GM12878 (cell line): Measurements from ENCODE around the gene LNX2. TPM values are rescaled to one million over a fixed set of nuclear protein-coding genes. Genes with fewer than 3 reads are reported as not detected.

Source experiments
- ATAC-seq: fragments of 200-7000 bp; cut with Tn5 transposase; 3 replicates; pipeline ENCODE4 v1.9.1; 2020; ENCODE audit warnings: mild to moderate bottlenecking, moderate library complexity
- BruUV-seq: library from RNA; stranded (reverse); fragments of 400-500 nt; replicated peaks from 2 replicates; lab custom pipeline; 2021; lab: Mats Ljungman, UMichigan
- CTCF ChIA-PET: fragments of 300-600 bp; sonication (Branson Sonifier 250); formaldehyde crosslinking; extraction: SDS; loops from one replicate; lab custom pipeline; 2021; ENCODE audit warnings: inconsistent platforms; lab: Yijun Ruan, JAX
- POLR2A ChIA-PET: fragments of 350-600 bp; formaldehyde crosslinking; extraction: SDS; loops from one replicate; lab custom pipeline; 2021; ENCODE audit warnings: inconsistent platforms; lab: Charles Lee
- RAD21 ChIA-PET: fragments of 300-600 bp; sonication (Branson Sonifier 250); formaldehyde crosslinking; loops from one replicate; lab custom pipeline; 2023; ENCODE audit warnings: antibody characterized with exemption; ENCODE audit not compliant: unreplicated experiment; lab: Charles Lee
- SMC1A ChIA-PET: fragments of 300-600 bp; sonication (Branson Sonifier 250); formaldehyde crosslinking; loops from one replicate; lab custom pipeline; 2023; ENCODE audit not compliant: unreplicated experiment, uncharacterized antibody; lab: Charles Lee
- DNase-seq: peaks from one replicate; pipeline ENCODE4 v3.0.0-alpha.2; 2011; ENCODE audit warnings: low read depth, low spot score
- FAIRE-seq: peaks from 3 replicates; lab custom pipeline; 2011; peaks lifted over from hg19 to GRCh38; lab: Jason Lieb, UNC
- H2AFZ ChIP-seq: 2 replicates; pipeline ENCODE4 v1.6.0; 2011; ENCODE audit warnings: low read depth, low read length, control low read depth; ENCODE audit not compliant: control insufficient read depth
- H3K27ac ChIP-seq: 2 replicates; pipeline ENCODE4 v1.5.1; 2011; ENCODE audit warnings: control low read depth; ENCODE audit not compliant: control insufficient read depth, insufficient read depth
- H3K27me3 ChIP-seq, 2 experiments: replicated peaks in 1 of 2; 2 replicates each; pipeline versions ENCODE4 v1.6.0 to v1.6.1; 2011; ENCODE audit warnings: low read length in 1 of 2; ENCODE audit not compliant: control insufficient read depth in 2 of 2, insufficient read depth in 2 of 2
- H3K36me3 ChIP-seq, 2 experiments: 2 replicates each; pipeline ENCODE4 v1.5.1; 2011; ENCODE audit warnings: low read length in 1 of 2; ENCODE audit not compliant: control insufficient read depth in 2 of 2, insufficient read depth in 2 of 2
- H3K4me1 ChIP-seq: 2 replicates; pipeline ENCODE4 v1.6.1; 2011; ENCODE audit warnings: mild to moderate bottlenecking, low read length, moderate library complexity, mixed read lengths; ENCODE audit not compliant: control insufficient read depth, insufficient read depth
- H3K4me2 ChIP-seq: 2 replicates; pipeline ENCODE4 v1.6.0; 2011; ENCODE audit warnings: control low read depth; ENCODE audit not compliant: control insufficient read depth, insufficient read depth
- H3K4me3 ChIP-seq: fragments of 200-600 bp; sonication (generic); 2 replicates; pipeline ENCODE4 v1.5.1; 2016
- H3K79me2 ChIP-seq: 2 replicates; pipeline ENCODE4 v1.6.0; 2011; ENCODE audit warnings: low read length; ENCODE audit not compliant: control insufficient read depth, insufficient read depth
- H3K9ac ChIP-seq: 2 replicates; pipeline ENCODE4 v1.8.0; 2011; ENCODE audit warnings: low read length, control low read depth, mixed read lengths; ENCODE audit not compliant: control insufficient read depth, insufficient read depth
- H3K9me3 ChIP-seq: replicated peaks from 3 replicates; pipeline ENCODE4 v1.5.1; 2011; ENCODE audit warnings: mild to moderate bottlenecking, low read length; ENCODE audit not compliant: control insufficient read depth, insufficient read depth
- H4K20me1 ChIP-seq: 2 replicates; pipeline ENCODE4 v1.6.0; 2011; ENCODE audit not compliant: control insufficient read depth, insufficient read depth
- BMI1 ChIP-seq: fragments of 450-650 bp; IDR thresholded peaks from 2 replicates; pipeline ENCODE4 v1.6.1; 2016; ENCODE audit warnings: mild to moderate bottlenecking, moderate library complexity, borderline replicate concordance
- DPF2 ChIP-seq: fragments of 450-650 bp; IDR thresholded peaks from 2 replicates; pipeline ENCODE4 v1.6.1; 2017; ENCODE audit warnings: mild to moderate bottlenecking
- FOS ChIP-seq: IDR thresholded peaks from 3 replicates; pipeline ENCODE4 v1.6.1; 2011; ENCODE audit warnings: borderline replicate concordance; ENCODE audit not compliant: insufficient read length; ENCODE audit errors: extremely low read depth
- HCFC1 ChIP-seq: fragments of 150-350 bp; IDR thresholded peaks from 2 replicates; pipeline ENCODE4 v1.6.1; 2014; ENCODE audit warnings: low read length
- HDAC6 ChIP-seq: fragments of 200-600 bp; sonication (generic); IDR thresholded peaks from one replicate; pipeline ENCODE4 v1.8.0; 2017; ENCODE audit warnings: antibody characterized with exemption; ENCODE audit not compliant: unreplicated experiment
- JUND ChIP-seq: IDR thresholded peaks from 2 replicates; pipeline ENCODE4 v1.6.1; 2012; ENCODE audit warnings: low read depth, mild to moderate bottlenecking, low read length, improper control_type of control experiment, moderate library complexity
- KDM1A ChIP-seq: fragments of 200-600 bp; sonication (generic); IDR thresholded peaks from 2 replicates; pipeline ENCODE4 v1.6.1; 2016; ENCODE audit warnings: borderline replicate concordance
- LARP7 ChIP-seq: fragments of 450-650 bp; IDR thresholded peaks from 2 replicates; pipeline ENCODE4 v1.6.1; 2017; ENCODE audit warnings: mild to moderate bottlenecking
- MEF2B ChIP-seq: fragments of 450-650 bp; IDR thresholded peaks from 2 replicates; pipeline ENCODE4 v1.6.1; 2018; ENCODE audit warnings: mild to moderate bottlenecking, moderate library complexity; ENCODE audit not compliant: partially characterized antibody, poor library complexity, severe bottlenecking
- PAX5 ChIP-seq: IDR thresholded peaks from 2 replicates; pipeline ENCODE4 v1.6.1; 2011; ENCODE audit warnings: low read depth, low read length, borderline replicate concordance
- SIX5 ChIP-seq: IDR thresholded peaks from 2 replicates; pipeline ENCODE4 v1.6.1; 2011; ENCODE audit warnings: mild to moderate bottlenecking, low read depth, low read length, moderate library complexity; ENCODE audit not compliant: severe bottlenecking
- SMAD5 ChIP-seq: IDR thresholded peaks from 2 replicates; pipeline ENCODE4 v1.6.1; 2016; ENCODE audit warnings: antibody characterized with exemption, low read depth
- STAT3 ChIP-seq: IDR thresholded peaks from 2 replicates; pipeline ENCODE4 v1.6.1; 2011; ENCODE audit warnings: low read depth, low read length, improper control_type of control experiment
- TARDBP ChIP-seq: IDR thresholded peaks from 2 replicates; pipeline ENCODE4 v1.6.1; 2016; ENCODE audit warnings: borderline replicate concordance
- TCF12 ChIP-seq: IDR thresholded peaks from 2 replicates; pipeline ENCODE4 v1.6.1; 2011; ENCODE audit warnings: low read depth, mild to moderate bottlenecking, low read length
- ZNF24 ChIP-seq: fragments of 450-650 bp; IDR thresholded peaks from 2 replicates; pipeline ENCODE4 v1.6.1; 2017; ENCODE audit warnings: antibody characterized with exemption, mild to moderate bottlenecking
- ZNF384 ChIP-seq: IDR thresholded peaks from 2 replicates; pipeline ENCODE4 v1.6.1; 2012; ENCODE audit warnings: low read depth, mild to moderate bottlenecking, low read length, improper control_type of control experiment, borderline replicate concordance
- WGBS: methylation state at CpG from one replicate; pipeline ENCODE4 v1.1.6; 2016; ENCODE audit warnings: low lambda C conversion rate; ENCODE audit not compliant: insufficient replicate concordance, insufficient coverage; ENCODE audit errors: missing lambda C conversion rate; 5-methylcytosine and 5-hydroxymethylcytosine counted together
- in situ Hi-C: fragments of 300-500 bp; cut with MboI; formaldehyde crosslinking; loops from 9 replicates; pipeline ENCODE4 v1.14.3; 2018; ENCODE audit warnings: mixed read lengths
- intact Hi-C: fragments of 100-400 bp; cut with micrococcal nuclease; formaldehyde crosslinking; loops from one replicate; pipeline ENCODE4 v1.14.2; 2022; ENCODE audit not compliant: unreplicated experiment
- polyA plus RNA-seq, 11 experiments: library from polyadenylated mRNA; depleted of rRNA in 4 of 11; unstranded in 6 of 11; stranded (reverse) in 5 of 11; fragments of >200 nt; fragmentation: Nextera tagmentation in 4 of 11; fragmentation: Illumina TruSeq in 1 of 11; extraction: Ambion mirVana in 4 of 11; extraction: Trizol in 1 of 11; gene quantifications; 1 replicate in 1 of 11; 2 replicates in 10 of 11; pipeline versions ENCODE4 v1.2.1 to v1.2.3, GENCODE V29; 2011 to 2016; ENCODE audit warnings: inconsistent platforms in 2 of 11, missing spikeins in 2 of 11, low read depth in 1 of 11
- total RNA-seq, 4 experiments: library from RNA; depleted of rRNA in 3 of 4; stranded (reverse); fragments of >200 nt in 3 of 4; fragmentation: Illumina TruSeq in 1 of 4; extraction: Trizol in 1 of 4; gene quantifications; 2 replicates each; pipeline versions ENCODE4 v1.2.1 to v1.2.3, GENCODE V29; 2013 to 2021
- TF ChIP-seq, protein P1 (sequence below): fragments of 450-650 bp; IDR thresholded peaks from 2 replicates; pipeline ENCODE4 v1.6.1; 2017; ENCODE audit warnings: borderline replicate concordance
- TF ChIP-seq, protein P2 (sequence below): IDR thresholded peaks from 2 replicates; pipeline ENCODE4 v1.6.1; 2012; ENCODE audit warnings: mild to moderate bottlenecking, low read depth, low read length
- TF ChIP-seq, protein P3 (sequence below): IDR thresholded peaks from 2 replicates; pipeline ENCODE4 v1.6.1; 2012; ENCODE audit warnings: low read depth, low read length, improper control_type of control experiment

The LNX2 gene
- total and polyA plus RNA-seq, 10 of the 15 experiments (the other 5 are each of a cell fraction or from before 2014, with no cell fraction given), result 1.3 to 7.7 (median 4.4) TPM

DNA sequence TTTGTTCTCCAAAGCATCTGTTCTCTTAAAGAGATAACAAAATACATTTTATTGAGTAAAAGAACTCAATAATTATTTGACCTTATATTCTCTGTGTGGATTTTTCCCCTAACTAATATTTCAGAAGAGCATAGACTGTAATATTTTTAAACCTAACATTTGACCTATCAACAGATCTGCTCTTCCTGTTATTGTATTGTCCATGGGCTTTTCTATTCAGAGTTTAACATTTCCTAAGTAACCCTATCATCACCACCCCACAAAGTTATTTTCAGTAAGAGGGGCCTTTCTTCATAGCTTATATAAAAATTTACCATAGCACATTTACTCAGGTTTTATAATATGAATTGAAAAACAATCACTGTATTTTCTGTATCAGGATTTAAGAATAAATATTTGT lies 18.9 kb upstream of the LNX2 start (continued):
- TF ChIP-seq ZNF384, result no peak
- no peak for TF ChIP-seq BMI1
- no peak for TF ChIP-seq STAT3
- no peak for TF ChIP-seq PAX5
- TF ChIP-seq JUND, result no peak
- TF ChIP-seq, protein P1, sequence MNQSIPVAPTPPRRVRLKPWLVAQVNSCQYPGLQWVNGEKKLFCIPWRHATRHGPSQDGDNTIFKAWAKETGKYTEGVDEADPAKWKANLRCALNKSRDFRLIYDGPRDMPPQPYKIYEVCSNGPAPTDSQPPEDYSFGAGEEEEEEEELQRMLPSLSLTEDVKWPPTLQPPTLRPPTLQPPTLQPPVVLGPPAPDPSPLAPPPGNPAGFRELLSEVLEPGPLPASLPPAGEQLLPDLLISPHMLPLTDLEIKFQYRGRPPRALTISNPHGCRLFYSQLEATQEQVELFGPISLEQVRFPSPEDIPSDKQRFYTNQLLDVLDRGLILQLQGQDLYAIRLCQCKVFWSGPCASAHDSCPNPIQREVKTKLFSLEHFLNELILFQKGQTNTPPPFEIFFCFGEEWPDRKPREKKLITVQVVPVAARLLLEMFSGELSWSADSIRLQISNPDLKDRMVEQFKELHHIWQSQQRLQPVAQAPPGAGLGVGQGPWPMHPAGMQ, result no peak
- TF ChIP-seq SIX5, result no peak
- TF ChIP-seq MEF2B, result no peak
- TF ChIP-seq FOS, result no peak
- TF ChIP-seq LARP7, result no peak
- TF ChIP-seq SMAD5, result no peak

DNA sequence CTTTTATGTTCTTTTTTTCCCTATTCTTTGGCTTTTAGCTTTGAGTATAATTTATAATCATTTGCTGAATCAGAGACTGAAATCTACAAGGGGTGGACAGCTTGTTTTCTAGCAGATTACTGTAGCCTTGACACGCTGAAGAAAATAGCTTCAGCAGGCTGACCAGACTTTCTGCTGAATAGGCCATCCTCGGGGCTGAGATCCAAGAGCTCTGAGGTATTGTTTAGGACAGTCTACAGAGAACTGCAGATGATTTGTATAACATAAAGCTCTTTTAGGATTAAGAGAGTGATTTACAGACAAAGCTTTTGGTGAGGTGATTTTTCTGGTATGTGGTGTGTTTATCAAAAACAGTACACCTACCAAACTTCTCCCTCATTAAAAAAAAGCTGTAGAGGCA lies 18.2 kb upstream of the LNX2 start:
- ChIA-PET POLR2A (interaction anchor here (1.1 to 2.0 kb wide), 3 partner anchors 16 to 19 kb away, joined by 4 to 7 read pairs (median 4); partner anchors contain the start of genes LNX2 and POLR1D), CTCF (interaction anchor here (0.9 to 1.2 kb wide), 4 partner anchors 10 to 90 kb away, joined by 3 to 5 read pairs (median 4); no protein-coding TSS in a partner anchor), RAD21 (interaction anchor here (0.9 to 1.3 kb wide), 4 partner anchors 11 to 346 kb away, joined by 3 to 4 read pairs (median 3); no protein-coding TSS in a partner anchor), SMC1A (interaction anchor here (0.7 to 3.2 kb wide), 5 partner anchors 9 to 313 kb away, joined by 3 to 16 read pairs (median 3); partner anchors contain the start of gene POLR1D)
- no peak overlapping the region for H3K4me2 ChIP-seq
- no peak for ATAC-seq
- no TSS peak for BruUV-seq
- FAIRE-seq, result no peak
- no peaks in the 10 kb centered on the region for H3K9me3 ChIP-seq
- H3K4me3 ChIP-seq, result no peak overlapping the region
- H3K9ac ChIP-seq, result no peak overlapping the region
- in situ Hi-C loops (no loop called here), intact Hi-C loops (no loop called here)
- no peak overlapping the region for H2AFZ ChIP-seq
- no peak for DNase-seq
- no peaks in the 10 kb centered on the region for H3K4me1 ChIP-seq
- peaks cover 0 to 3% of the 10 kb centered on the region in 2 experiments; a peak in 1 of 4 replicates for H3K36me3 ChIP-seq
- no peaks in the 10 kb centered on the region for H3K27me3 ChIP-seq
- no peak overlapping the region for H3K27ac ChIP-seq
- 100% methylated on average over 2 of the region's 2 CpGs for WGBS
- H3K79me2 ChIP-seq, result peaks cover 18% of the 10 kb centered on the region
- no peaks in the 10 kb centered on the region for H4K20me1 ChIP-seq
- TF ChIP-seq HDAC6, result no peak
- TF ChIP-seq, protein P2, sequence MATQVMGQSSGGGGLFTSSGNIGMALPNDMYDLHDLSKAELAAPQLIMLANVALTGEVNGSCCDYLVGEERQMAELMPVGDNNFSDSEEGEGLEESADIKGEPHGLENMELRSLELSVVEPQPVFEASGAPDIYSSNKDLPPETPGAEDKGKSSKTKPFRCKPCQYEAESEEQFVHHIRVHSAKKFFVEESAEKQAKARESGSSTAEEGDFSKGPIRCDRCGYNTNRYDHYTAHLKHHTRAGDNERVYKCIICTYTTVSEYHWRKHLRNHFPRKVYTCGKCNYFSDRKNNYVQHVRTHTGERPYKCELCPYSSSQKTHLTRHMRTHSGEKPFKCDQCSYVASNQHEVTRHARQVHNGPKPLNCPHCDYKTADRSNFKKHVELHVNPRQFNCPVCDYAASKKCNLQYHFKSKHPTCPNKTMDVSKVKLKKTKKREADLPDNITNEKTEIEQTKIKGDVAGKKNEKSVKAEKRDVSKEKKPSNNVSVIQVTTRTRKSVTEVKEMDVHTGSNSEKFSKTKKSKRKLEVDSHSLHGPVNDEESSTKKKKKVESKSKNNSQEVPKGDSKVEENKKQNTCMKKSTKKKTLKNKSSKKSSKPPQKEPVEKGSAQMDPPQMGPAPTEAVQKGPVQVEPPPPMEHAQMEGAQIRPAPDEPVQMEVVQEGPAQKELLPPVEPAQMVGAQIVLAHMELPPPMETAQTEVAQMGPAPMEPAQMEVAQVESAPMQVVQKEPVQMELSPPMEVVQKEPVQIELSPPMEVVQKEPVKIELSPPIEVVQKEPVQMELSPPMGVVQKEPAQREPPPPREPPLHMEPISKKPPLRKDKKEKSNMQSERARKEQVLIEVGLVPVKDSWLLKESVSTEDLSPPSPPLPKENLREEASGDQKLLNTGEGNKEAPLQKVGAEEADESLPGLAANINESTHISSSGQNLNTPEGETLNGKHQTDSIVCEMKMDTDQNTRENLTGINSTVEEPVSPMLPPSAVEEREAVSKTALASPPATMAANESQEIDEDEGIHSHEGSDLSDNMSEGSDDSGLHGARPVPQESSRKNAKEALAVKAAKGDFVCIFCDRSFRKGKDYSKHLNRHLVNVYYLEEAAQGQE, result no peak
- TF ChIP-seq DPF2, result no peak
- TF ChIP-seq TARDBP, result no peak
- no peak for TF ChIP-seq KDM1A
- TF ChIP-seq, protein P3, sequence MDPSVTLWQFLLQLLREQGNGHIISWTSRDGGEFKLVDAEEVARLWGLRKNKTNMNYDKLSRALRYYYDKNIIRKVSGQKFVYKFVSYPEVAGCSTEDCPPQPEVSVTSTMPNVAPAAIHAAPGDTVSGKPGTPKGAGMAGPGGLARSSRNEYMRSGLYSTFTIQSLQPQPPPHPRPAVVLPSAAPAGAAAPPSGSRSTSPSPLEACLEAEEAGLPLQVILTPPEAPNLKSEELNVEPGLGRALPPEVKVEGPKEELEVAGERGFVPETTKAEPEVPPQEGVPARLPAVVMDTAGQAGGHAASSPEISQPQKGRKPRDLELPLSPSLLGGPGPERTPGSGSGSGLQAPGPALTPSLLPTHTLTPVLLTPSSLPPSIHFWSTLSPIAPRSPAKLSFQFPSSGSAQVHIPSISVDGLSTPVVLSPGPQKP, result no peak
- TF ChIP-seq ZNF24, result no peak
- TF ChIP-seq TCF12, result no peak
- TF ChIP-seq HCFC1, result no peak
